ENCODE results near the gene ZFP2. TPM values are rescaled to one million over a fixed set of nuclear protein-coding genes. Genes with fewer than 3 reads are reported as not detected.
A peak's percentile ranks its signal among the peaks of the same experiment; 100 is the strongest.
"Not testable (repeated sequence)": the region's sequence is repeated elsewhere in the genome, so short reads cannot be mapped to it uniquely, and the experiment has no call there.

Gene ZFP2
- 5.0 and 8.4 TPM in 2 replicates for total RNA-seq (2014; rRNA removed; shearing (Covaris generic))

DNA sequence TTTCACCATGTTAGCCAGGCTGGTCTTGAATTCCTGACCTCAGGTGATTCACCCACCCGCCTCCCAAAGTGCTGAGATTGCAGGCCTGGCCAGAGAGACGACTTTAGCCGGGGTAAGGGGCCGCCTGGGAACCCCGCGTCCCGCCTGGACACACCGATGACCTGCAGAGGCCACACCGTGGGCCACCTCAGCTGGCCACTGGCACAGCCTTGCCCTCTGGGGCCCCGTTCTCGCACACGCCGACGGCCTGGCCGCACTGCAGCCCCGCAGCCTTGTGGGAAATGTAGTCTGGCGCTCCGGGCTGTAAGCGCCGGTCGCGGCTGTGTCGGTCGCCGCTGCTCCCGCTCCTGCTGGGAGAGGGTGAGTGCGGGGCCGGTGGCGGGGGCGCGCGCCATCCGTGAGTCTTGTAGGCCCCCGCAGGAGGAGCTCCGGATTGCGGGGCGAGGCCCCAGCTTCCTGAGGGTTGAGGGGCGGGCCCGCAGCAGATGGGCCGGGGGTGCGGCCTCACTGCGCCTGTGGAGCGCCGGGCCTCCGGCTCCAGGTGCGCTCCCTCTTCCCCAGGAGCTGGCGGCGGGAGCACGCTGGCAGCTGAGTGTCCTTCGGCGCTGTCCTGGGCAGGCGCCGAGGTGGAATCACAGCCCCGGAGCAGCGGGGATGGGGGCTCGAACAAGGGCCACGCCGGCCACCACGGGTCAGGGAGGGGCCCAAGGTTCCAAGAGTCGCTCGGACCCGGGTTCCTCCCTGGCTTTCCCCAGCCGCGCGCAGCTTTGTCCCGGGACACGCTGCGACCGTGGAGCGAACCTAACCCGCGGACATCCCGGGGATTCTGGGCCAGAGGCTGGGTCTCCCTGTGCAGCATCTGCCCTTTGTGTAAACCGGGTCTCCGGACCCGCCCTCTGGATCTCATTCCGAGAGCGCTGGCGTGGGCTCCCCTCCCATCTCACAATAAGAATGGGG is at the start of gene ZFP2:
ZFP2 (plus strand) TSS at position 299 of the 957 bp plus-strand sequence. CDS start 35,401 bp downstream, outside the sequence.
- in situ Hi-C loops (cut with HindIII; ENCODE audit: low sequenced_read_pairs): no loop called here
- DNase-seq (ENCODE audit: low spot score): peak; percentile 84

DNA sequence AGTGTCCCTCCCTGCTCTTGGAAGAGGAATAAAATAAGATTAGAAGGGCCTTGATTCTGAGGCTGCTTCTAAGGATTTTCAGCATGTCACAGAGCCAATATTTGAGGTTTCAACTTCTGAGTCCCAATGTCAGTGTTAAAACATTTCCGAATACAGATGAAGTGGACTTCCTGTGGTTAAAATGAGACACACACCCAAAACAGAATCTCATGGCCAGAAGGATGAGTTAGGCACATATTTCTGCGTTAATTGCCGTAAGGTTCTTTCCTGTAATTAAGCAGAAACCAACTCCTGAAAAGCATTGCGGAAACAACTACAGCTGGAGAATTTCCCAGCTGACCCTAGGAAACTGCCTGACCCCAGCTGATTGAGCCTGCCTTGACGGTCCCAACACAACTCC is 46.4 kb upstream of the ZFP2 start:
- no peak for DNase-seq (ENCODE audit: low spot score)
- in situ Hi-C loops (cut with HindIII; ENCODE audit: low sequenced_read_pairs): no loop called here

DNA sequence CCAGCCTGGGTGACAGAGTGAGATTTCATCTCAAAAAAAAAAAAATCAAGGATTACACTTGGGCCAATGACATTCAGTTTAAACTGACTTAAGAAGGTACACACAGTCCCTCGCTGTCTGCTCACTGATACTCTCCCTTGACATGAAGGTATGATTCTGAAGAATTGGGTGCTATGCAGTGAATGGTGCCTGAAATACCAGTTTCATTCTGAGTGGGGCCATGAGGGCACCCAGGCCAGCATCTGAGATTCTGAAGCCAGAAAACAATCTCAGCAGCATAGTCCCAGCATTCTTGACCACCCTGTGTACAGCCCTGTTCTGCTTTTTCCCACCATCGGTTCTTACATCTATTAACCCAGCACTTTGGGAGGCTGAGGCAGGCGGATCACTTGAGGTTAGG is 43.8 kb upstream of the ZFP2 start:
- in situ Hi-C loops (cut with HindIII; ENCODE audit: low sequenced_read_pairs): no loop called here
- no peak for DNase-seq (ENCODE audit: low spot score)

DNA sequence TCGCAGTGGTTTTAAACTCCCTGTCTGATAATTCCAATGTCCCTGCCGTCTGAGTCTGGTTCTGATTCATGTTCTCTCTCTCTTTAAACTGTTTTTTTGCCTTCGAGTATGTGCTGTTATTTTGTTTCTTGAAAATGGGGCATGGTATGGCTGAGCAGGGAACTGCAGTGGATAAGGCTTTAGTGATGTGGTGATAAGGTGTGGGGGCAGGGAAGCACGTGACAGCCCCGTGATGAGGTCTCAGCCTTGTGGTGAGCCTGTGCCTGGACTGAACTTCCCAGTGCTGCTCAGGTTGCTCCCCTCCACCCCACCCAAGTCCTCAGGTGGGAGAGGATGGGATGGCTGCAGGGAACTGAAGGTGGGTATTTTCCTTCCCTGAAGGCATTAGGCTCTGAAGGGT is 41.4 kb upstream of the ZFP2 start:
- DNase-seq (ENCODE audit: low spot score): no peak
- in situ Hi-C loops (cut with HindIII; ENCODE audit: low sequenced_read_pairs): no loop called here

DNA sequence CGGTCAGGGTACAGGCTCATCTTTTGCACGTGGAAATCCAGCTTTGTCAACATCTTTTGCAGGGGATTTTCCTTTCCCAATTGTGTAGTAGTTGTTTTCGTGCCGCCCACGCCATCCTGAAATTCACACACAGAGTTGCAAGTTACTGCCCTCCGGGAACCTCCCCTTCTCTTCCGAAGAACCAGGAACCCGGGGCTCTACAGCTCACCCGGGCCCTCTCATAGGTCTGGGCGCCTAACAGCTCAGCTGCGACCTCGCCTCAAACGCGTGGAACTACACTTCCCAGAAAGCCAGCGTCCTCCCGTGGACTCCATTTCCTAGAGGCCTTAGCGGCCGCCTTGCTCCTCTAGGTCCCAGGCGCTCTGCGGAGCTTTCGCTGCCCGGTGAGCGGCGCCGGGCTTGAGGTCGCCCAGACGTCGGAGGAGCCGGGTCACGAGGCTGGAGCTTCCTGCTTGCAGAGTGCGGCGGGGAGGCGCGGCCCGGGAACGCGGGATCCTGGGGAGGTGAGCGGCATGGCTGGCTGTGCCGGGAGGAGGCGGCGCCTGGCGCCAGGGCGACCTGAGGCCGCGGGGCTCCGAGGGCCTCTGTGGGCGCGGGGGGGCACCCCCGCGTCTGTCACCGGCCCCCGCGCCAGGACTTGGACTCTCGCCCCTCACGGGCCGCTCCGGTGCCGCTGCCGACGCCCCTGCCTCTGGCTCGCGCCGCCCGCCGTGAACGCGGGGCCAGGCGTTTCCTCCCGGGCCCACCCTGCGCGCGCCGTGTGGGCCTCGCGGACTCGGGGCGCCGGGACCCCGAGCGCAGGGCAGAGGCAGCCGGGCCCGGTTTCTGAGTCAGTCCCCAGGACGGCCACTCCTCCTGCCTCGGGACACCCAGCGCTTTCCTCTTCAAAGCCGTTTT is 35.8 kb upstream of the ZFP2 start, which contains the start of gene ZNF354B:
ZNF354B (plus strand) TSS at position 329 of the 897 bp plus-strand sequence. CDS start 1,095 bp downstream, outside the sequence.
- in situ Hi-C loops (cut with HindIII; ENCODE audit: low sequenced_read_pairs): no loop called here
- DNase-seq (ENCODE audit: low spot score): peak; percentile 96

DNA sequence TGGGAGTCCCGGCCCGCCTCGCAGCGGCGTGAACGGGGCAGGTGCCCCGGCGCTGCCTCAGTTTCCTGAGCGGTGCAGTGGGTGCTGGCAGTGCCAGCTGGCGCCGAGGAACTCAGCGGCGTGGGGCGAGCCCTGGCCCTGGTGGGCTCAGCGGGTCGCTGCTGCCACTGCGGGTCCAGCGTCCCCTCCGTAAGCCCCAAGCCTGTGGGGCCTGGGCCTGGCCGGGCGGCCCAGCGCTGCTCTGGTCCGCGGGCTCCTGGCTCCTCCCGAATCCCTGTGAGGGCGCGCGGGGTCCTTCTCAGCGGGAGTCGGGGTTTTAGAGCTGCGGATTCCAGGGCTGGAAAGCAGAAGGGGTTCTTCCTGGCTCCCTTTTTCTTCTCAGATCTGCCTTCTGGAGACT is 35.1 kb upstream of the ZFP2 start:
- in situ Hi-C loops (cut with HindIII; ENCODE audit: low sequenced_read_pairs); DNase-seq (ENCODE audit: low spot score): not testable (repeated sequence)

DNA sequence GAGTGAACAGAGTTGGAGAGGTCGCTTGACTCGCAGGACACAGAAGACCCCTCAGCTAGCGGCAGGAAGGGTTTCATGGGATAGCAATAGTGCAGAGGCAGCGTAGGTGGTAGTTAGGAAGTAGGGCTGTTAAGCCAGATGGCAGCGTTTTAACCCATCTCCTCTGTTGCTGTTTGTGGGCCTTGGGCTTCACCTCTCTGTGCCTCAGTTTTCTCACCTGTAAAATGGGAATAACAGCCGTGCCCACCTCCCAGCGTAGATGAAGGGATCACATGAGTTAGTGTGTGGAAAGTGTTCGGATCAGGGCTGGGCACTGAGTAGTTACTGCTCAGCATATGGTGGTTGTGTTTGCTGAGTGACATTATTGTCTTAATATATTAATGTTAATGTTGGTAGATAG is 34.1 kb upstream of the ZFP2 start:
- no peak for DNase-seq (ENCODE audit: low spot score)
- in situ Hi-C loops (cut with HindIII; ENCODE audit: low sequenced_read_pairs): no loop called here

DNA sequence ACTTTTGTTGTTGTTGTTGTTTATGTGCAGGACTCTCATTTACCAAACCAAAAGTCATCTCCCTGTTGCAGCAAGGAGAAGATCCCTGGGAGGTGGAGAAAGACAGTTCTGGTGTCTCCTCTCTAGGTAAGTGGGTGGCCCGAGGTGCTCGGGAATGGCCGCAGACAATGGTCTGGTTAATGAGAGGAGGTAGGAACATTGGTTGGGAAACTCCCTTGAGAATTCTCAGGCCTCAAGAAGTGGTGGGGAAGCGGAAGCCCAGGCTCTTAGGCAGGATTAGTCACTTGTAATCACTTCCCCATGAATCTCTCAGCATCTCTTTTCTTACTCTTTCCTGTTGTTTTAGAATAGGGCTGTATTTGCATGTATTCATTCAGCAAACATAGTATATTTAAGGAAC is 28.8 kb upstream of the ZFP2 start:
- in situ Hi-C loops (cut with HindIII; ENCODE audit: low sequenced_read_pairs): no loop called here
- no peak for DNase-seq (ENCODE audit: low spot score)

DNA sequence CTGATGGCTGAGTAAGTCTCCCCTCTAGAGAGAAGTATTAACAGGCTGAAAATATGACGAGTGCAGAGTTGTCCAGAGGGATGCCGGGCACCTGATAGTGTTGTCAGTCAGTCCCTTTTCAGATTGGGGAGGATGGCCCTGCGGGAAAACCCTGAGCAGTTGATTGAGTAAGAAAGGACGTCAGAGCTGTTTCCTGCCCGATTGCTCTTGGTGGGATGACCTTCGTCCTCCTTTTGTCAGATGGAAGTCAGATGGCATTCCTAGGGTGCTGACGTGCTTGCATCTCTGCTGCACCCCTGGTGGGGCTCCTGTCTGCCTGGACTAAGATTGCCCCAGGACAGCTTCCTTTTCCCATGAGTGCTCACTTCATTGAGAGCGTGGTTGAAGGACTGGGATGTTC is 26.1 kb upstream of the ZFP2 start:
- DNase-seq (ENCODE audit: low spot score): no peak
- in situ Hi-C loops (cut with HindIII; ENCODE audit: low sequenced_read_pairs): no loop called here

DNA sequence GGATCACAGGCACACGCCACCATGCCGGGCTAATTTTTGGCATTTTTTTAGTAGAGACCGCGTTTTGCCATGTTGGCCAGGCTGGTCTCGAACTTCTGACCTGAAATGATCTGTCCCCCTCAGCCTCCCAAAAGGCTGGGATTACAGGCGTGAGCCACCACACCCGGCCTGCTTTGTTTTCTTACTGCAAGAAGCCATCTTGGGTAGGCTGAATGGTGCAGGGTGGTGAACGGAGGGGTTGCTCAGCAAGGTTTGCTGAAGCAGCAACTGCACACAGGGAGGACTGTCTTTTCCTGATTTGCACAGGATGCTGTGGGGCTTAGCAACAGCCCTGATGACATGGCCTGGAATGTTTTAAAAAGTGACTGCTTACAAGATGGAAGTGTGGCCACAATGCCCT is 25.3 kb upstream of the ZFP2 start:
- in situ Hi-C loops (cut with HindIII; ENCODE audit: low sequenced_read_pairs): no loop called here
- no peak for DNase-seq (ENCODE audit: low spot score)

DNA sequence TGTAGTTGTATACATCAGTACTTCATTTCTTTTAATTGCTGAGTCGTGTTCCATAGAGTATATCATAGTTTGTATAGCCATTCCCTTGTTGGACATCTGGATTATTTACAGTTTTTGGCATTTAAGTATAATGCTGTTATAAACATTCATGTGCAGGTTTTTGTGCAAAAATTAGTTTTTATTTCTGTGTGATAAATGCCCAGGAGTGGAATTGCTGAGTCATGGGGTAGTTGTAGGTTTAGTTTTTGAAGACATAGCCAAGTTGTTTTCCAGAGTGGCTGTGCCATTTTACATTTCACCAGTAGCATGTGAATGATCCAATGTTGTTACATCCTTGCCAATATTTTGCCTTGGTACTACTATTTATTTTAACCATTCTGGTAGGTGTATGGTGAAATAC is 23.4 kb upstream of the ZFP2 start:
- in situ Hi-C loops (cut with HindIII; ENCODE audit: low sequenced_read_pairs): no loop called here
- DNase-seq (ENCODE audit: low spot score): no peak

DNA sequence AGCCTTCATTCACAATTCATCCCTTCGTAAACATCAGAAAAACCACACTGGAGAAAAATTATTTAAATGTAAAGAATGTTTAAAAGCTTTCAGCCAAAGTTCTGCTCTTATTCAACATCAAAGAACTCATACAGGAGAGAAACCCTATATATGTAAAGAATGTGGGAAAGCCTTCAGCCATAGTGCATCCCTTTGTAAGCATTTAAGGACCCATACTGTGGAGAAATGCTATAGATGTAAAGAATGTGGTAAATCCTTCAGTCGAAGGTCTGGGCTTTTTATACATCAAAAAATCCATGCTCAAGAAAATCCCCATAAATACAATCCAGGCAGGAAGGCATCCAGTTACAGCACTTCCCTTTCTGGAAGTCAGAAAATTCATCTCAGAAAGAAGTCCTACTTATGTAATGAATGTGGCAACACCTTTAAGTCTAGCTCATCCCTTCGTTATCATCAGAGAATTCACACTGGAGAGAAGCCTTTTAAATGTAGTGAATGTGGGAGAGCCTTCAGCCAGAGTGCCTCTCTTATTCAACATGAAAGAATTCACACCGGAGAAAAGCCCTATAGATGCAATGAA is 12.5 kb upstream of the ZFP2 start:
- DNase-seq (ENCODE audit: low spot score); in situ Hi-C loops (cut with HindIII; ENCODE audit: low sequenced_read_pairs): not testable (repeated sequence)

DNA sequence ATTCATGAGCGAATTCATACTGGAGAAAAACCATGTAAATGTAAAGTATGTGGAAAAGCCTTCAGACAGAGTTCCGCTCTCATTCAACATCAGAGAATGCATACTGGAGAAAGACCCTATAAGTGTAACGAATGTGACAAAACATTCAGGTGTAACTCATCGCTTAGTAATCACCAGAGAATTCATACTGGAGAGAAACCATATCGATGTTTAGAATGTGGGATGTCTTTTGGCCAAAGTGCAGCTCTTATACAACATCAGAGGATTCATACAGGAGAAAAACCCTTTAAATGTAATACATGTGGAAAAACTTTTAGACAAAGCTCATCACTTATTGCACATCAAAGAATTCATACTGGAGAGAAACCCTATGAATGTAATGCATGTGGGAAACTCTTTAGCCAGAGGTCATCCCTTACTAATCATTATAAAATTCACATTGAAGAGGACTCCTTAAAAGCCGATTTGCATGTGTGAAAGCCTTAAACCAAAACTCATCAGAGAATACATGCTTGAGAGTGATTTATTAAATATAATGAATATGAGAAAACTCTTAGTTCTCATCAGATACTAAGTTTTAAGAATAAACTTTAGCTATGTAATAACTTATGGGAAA is 11.8 kb upstream of the ZFP2 start:
- in situ Hi-C loops (cut with HindIII; ENCODE audit: low sequenced_read_pairs): no loop called here
- DNase-seq (ENCODE audit: low spot score): no peak

DNA sequence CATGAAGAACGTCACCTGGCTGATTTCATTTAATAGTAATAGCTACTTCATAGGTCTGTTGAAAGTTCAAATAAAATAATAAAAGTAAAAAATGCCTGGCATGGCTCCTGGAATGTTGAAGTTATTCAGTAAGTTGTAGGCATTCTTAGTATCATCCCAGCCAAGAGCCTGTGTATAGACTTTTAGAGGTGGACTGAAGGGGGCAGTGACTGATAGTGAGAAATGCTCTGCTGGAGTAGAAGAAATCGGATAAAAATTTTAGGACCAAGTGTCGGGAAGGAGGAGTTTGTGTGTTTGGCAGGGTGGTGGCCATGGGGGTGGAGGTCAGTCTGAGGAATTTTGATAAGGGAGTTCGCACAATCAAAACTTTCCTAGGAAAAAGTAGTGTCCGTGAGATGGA is 3.6 kb downstream of the ZFP2 start:
- DNase-seq (ENCODE audit: low spot score): no peak
- in situ Hi-C loops (cut with HindIII; ENCODE audit: low sequenced_read_pairs): no loop called here

DNA sequence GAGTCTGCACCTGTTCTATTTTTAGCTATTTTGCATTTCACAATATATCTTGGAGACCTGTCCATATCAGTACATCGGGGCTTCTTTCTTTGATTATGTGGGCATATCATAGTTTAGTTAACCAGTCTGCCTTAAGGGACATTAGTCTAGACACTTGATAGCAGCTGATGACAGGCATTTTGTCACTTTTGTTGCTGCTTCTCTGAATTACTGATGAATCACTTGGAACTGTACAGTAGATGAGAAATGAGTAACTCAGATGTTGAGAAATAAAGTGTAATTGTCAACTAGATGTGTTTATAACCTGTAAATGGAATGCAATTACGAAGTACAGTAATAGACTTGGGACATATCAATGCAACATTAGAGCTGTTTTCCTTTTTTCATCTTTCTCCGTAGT is 7.1 kb downstream of the ZFP2 start:
- in situ Hi-C loops (cut with HindIII; ENCODE audit: low sequenced_read_pairs): no loop called here
- no peak for DNase-seq (ENCODE audit: low spot score)

DNA sequence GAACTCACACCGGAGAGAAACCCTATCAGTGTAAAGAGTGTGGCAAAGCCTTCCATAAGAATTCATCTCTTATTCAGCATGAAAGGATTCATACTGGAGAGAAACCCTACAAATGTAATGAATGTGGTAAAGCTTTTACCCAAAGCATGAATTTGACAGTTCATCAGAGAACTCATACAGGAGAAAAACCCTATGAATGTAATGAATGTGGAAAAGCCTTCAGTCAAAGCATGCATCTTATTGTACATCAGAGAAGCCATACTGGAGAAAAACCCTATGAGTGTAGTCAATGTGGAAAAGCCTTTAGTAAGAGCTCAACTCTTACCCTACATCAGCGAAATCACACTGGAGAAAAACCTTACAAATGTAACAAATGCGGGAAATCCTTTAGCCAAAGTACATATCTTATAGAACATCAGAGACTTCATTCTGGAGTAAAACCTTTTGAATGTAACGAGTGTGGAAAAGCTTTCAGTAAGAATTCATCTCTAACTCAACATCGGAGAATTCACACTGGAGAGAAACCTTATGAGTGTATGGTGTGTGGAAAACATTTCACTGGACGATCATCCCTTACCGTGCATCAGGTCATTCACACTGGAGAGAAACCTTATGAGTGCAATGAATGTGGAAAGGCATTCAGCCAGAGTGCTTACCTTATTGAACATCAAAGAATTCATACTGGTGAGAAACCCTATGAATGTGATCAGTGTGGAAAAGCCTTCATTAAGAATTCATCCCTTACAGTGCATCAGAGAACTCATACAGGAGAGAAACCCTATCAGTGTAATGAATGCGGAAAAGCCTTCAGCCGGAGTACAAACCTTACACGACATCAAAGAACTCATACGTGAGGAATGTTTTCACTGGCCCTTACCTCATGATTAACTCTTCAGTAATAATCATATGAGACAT is 36.4 kb downstream of the ZFP2 start:
- DNase-seq (ENCODE audit: low spot score): no peak
- in situ Hi-C loops (cut with HindIII; ENCODE audit: low sequenced_read_pairs): no loop called here

DNA sequence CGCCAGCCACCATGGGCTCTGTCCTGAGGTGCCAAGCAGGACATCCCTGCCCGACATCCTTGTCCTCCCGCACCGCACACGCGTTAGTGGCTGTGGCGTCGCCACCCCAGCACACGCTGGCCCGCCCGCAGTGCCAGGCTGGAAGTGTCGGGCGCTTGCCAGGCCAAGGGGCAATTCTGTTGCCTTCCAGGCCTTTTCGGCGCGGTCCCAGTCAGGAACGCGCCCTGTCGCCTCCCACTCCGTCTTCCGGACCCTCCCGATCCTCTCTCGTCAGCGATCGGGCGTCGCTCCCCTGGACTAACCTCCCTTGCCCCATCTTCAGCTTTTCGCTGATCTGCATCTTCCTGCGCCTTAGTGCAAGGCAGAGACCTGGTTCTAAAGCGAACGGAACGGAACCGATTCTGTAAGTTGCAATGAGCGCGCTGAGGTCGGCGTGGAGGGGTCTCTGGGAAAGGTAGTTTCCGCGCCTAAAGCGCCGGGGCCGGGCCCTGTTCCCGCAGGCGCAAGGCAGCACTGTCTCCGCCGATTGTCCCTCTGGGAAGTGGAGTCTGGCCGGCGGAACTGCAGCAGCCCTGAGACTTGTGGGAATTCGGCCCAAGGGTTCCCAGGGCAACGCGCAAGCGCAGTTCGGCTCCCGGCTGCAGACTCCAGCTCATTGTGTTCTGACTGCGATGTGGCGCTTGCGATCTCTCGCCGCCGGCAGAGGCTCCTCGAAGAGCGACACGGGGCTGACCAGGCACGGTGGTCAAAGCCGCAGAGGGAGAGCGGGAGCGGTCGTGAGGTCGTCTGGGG is 45.1 kb downstream of the ZFP2 start, which contains the start of gene ZNF454:
ZNF454 (plus strand) TSS at position 630 of the 792 bp plus-strand sequence. CDS start 1,594 bp downstream, outside the sequence.
- peak; percentile 96 for DNase-seq (ENCODE audit: low spot score)
- in situ Hi-C loops (cut with HindIII; ENCODE audit: low sequenced_read_pairs): no loop called here
